Activated CD8-positive, alpha-beta memory T cell treated with anti-CD3 and anti-CD28 coated beads, Interleukin-2, amount 50 U/mL, for 24 hours (primary cell): ENCODE data around the gene RNF17.
"Not testable (repeated sequence)": the region's sequence is repeated elsewhere in the genome, so short reads cannot be mapped to it uniquely, and the experiment has no call there.

Experiments
- DNase-seq: peaks from one replicate; pipeline ENCODE4 v3.0.0-alpha.2; 2020; ENCODE audit errors: extremely low read depth

Gene RNF17

DNA sequence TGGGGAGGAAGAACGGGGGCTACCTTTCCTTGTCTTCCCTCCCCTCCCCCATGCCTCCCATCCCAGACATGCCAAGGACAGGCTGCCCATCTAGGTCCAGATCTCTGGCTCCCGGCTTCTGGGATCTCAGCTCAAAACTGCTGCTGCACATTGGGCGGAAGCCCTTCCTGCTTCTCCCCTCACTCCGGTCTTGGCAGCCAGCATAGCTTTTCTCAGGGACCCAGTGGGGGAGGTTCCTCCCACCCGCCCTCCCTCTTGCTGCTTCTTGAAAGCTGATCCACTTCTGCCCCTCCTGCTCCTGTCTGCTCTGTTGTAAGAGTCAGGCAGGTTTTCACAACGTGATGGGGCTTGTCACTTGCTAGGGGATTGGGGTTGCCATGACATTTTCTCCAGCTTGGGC lies 21.7 kb upstream of the RNF17 start:
- DNase-seq: no peak

DNA sequence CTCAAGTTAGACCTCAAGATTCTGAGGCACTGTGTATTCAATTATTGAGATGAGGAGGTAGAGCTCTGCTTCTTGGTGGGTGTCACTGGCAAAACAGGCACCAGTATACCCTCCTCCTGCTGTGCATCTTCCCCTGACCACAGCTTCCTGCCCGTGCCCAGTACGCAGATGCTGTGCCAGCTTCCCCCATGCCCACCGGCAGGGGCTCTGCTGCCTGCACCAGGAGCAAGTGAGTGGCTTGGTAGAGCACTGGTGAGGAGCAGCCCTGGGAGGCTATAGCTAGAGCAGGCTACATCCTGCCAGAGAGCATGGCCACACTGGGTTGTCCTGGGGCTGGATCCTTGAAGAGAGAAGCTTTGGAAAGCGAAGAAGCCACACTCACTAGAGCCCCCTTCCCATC lies 21.0 kb upstream of the RNF17 start:
- DNase-seq: no peak

DNA sequence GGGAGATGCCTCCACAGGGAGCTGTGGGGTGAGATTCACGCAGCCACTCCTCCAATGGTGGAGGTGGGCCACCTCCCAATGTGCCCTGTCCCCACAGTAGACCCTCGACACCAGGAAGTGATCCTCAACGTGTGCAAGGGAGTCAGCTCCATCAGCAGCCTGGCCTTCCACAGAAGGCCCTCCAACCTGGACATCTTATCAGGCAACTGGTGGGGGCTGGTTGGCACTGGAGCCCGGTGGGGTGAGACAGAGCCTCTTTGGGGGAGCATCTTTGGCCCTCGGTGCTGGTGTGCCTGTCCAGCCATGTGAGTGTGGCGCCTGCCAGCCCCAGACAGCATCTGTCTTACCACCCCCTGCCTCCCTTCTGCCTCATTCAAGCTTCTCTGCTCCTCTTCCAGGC lies 19.7 kb upstream of the RNF17 start:
- no peak for DNase-seq

DNA sequence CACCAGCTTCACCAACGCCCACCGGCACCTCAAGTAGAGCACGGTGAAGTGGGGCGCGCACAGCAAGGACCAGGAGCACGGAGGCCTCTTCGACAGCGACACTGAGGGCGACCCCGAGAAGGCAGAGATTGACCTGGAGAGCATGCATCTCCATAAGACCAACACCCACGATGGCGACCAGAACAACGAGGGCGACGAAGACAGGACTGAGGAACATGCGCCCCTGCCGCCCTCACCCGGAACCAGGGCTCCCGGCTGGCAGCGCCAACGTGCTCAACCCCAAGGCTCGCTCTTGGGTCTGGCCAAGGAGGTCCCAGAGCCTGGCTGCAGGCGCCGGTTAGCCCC lies 18.5 kb upstream of the RNF17 start:
- no peak for DNase-seq

DNA sequence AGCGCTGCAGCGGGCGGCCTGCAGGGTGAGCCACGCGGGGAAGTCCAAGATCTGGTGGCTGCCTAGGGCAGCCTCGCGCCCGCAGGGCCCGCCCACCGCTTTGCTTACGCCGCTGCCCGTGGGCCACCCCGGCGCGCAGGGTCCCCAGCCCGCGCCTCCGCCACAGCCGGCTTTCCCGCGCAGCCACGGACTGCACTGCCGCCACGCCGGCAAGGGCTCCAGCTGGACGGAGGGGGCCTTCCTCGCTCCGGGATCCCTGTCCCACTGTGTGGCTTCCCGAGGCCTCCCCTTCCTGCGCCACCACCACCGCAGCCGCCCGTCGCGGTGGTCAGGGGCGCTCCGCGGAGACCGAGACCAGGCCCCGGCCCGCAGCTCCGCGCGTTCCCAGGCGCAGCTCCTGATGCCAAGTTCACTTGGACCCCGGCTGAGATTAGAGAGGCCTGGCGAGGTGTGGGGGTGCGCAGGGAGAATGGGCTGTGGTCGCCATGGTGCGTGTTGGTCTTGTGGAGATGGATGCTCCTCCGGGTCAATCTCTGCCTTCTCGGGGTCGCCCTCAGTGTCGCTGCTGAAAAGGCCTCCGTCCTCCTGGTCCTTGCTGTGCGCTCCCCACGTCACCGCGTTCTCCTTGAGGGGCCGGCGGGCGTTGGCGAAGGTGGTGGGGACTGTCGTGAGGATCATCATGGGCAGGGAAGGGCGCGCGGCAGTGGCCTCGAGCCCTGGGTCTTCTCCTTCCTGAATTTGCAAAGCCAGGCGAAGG lies 17.9 kb upstream of the RNF17 start:
- DNase-seq: no peak

DNA sequence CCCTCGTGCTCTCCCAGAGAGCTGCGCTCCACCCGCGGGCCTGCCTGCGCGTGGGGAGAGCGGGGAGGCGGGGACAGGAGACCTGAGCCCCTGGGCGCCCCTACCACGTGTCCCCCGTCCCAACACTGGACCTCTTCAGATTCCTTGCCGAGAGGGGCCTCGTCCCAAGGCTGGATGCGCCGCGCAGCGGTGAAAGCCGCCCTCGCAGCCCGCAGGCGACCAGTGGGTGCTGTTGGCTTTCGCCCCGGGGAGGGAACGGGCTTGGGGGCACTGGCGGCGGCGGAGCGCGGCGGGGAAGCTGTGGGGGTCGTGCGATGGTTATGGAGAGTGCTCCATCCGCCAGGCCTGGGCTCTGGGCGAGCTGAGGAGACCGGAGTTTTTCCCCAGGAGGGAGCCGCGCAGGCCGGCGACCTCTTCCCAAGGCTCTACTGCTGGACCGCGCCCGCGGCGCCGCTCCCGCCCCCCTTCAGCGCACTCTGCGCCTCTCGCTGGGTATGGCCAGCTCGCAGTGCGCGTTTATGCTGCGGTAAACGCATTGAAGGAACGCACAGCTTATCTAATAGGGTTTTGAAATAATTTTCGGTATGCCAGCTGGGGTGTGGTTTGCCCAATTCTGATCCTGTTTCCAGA lies 17.2 kb upstream of the RNF17 start:
- DNase-seq: no peak

DNA sequence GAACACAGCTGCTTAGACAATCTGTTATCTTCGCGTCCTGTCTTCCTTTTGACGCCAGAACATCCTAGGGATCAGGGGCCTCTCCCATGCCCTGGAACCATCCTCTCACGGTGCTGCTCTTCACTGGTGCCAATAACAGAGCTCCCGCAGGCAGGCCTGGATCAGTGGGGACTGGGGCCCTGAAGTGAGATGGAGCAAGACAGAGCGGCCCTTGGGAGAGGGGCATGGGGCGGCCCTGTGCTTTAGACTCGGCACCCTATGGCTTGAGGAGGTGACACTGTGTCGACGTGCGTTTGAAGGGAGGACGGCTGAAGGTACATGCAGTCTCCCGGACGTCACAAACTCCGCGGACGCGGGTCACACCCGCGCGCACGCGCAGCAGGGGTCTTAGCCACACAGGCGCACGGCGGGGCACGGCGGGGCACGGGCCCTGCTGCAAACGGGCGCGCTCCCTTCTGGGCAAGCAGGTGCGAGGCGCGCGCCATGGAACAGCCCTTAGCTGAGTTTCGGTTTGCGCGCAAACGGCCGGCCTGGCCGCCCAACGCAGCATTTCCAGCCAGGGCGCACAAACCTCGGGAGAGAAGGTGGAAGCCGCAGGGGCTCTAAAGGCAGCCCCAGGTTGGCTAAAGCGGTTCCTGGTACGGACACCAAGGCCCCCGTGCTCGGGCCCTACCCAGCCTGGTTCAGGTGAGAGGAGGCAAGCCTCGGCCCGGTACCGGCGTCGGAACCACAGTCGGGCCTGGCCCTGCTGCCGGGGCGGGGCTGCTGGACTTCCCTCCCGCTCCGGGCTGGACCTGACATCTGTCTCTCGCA lies 16.5 kb upstream of the RNF17 start:
- no peak for DNase-seq

DNA sequence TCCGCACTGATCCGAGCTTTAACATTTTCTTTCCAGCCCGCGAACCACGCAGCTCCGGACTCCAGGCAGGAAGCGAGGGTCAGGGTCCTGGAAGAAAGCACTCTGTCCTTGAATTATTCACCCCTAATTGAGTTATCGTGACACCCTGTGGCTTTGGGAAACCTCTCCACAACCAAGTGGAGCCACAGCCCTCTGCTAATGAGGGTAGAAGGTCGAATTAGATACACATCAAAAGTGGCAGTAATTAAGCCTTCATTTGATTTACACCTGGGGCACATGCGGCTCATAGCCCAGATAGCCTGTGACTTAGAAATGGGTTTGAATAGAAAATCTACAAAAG lies 15.9 kb upstream of the RNF17 start:
- no peak for DNase-seq

DNA sequence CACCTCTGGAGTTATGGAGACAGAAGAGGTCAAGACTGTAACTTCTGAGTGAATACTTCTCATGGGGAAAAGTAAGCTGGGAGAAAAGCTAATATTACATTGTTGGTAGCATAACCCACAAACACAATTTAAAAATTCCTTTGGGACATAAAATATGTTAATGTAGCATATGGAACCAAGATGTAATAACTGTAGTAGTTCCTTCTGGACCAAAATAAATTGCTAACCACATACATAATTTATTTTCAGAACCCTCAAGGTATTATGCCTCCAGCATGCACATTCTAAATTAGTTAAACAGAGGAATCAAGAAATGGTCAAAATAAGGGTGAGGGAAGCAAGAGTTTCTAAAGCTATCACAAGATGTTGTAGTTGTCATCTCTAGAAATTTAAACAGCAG lies 4.8 kb upstream of the RNF17 start:
- DNase-seq: no peak

DNA sequence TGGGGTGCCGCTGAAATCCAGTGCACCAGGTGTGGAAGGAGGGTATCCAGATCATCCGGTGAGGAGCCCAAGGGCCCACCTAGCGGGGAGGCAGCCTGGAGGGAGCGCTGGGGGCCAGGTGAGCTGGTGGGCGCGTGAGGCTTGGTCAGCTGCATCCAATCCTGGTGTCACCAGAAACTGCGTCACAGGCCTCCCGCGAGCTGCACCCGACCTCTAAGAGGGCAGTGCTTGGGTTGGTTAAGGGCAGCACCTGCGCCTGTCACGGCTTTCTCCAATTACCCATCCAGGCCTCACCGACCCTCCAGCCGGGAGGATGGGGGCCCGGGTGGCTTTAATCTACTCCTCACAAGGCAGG lies 284 bp downstream of the RNF17 start:
- DNase-seq: no peak

DNA sequence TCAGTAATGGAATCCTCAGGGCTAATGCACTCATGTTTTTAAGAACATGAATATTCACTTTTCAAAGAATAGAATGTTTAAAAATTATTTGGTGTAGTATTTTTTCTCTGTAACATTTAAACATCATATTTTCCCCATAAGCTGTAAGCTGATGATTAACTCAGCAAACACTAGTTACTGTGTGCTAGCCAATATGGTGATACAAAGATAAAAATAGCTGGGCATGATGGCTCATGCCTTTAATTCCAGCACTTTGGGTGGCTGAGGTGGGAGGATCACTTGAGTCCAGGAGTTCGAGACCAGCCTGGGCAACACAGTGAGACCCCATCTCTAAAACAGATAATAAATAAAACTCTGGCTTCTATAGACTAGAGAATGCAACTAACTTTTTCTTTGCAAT lies 13.2 kb downstream of the RNF17 start:
- DNase-seq: no peak

DNA sequence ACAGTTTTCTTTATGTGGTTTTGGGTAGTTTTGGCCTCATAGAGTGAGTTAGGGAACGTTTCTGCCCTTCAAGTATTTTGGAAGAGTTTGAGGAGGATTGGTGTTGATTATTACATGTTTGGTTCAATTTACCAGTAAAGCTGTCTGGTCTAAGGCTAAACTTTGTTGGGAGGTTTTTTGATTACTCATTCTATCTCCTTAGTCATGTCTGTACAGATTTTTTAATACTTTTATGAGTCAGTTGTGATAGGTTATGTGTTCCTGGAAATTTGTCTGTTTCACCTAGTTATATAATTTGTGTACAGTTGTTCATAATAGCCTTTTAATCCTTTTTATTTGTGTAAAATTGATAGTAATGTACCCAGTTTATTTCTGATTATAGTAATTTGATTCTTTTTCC lies 20.4 kb downstream of the RNF17 start:
- no peak for DNase-seq

DNA sequence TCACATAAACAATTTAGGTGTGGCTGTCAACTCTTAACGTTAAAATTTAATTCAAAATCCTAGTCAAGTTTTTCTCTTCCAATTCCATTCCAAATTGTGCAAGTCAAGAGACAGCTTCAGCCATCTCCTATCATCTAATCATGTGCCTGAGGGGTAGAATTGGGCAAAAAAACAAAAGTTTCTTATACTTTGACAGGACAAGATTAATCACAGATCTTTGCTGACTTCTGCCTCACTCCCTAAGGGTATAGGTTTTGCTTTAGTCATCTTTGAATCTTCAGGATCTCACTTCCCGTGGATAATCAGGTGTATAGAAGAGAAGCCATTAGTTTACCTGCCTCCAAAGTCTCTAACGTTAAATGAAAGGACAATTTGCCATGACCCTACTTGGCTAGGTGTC lies 24.6 kb downstream of the RNF17 start:
- DNase-seq: no peak

DNA sequence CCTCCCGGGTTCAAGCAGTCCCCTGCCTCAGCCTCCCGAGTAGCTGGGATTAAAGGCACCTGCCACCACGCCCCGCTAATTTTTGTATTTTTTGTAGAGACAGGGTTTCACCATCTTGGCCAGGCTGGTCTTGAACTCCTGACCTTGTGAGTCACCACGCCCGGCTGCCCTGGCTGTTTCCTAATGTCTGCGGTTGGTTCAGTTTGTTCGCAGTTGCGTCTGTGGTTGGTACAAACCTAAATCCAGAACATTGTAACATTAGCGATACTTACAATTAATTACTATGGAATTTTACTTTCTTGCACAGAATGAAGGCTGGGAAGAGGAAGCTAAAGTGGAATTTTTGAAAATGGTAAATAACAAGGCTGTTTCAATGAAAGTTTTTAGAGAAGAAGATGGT lies 38.1 kb downstream of the RNF17 start:
- DNase-seq: no peak

DNA sequence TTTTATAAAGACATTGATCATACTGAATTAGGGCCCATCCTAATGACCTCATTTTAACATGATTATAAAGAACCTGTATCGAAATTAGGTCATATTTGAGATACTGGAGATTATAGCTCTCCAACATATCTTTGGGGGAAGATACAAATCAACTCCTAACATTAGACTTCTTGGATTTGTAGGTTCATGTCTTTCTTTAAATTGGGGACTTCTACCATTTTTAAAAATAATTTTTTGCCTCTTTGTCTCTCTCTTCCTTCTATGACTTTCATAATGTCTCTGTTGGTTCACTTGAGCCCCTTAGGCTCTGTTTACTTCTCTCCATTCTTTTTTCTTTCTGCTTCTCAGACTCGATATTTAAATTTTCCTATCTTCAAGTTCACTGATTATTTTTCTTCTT lies 57.2 kb downstream of the RNF17 start:
- no peak for DNase-seq

DNA sequence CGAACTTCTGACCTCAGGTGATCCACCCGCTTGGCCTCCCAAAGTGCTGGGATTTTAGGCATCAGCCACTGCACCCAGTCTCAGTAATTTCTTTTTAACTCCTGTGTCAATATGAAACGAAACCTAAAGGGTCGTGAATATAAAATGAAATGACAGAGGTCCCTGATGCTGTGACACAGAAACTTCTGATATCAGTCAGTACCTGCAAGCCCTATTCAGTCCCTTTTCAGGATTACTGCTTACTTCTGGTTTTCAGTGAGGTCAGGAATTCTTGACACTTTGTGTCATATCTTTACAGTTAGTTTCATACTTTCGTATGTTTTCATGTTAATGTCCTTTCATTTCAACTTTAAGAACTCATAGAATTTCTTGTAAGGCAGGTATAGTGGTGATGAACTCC lies 58.7 kb downstream of the RNF17 start:
- DNase-seq: no peak

DNA sequence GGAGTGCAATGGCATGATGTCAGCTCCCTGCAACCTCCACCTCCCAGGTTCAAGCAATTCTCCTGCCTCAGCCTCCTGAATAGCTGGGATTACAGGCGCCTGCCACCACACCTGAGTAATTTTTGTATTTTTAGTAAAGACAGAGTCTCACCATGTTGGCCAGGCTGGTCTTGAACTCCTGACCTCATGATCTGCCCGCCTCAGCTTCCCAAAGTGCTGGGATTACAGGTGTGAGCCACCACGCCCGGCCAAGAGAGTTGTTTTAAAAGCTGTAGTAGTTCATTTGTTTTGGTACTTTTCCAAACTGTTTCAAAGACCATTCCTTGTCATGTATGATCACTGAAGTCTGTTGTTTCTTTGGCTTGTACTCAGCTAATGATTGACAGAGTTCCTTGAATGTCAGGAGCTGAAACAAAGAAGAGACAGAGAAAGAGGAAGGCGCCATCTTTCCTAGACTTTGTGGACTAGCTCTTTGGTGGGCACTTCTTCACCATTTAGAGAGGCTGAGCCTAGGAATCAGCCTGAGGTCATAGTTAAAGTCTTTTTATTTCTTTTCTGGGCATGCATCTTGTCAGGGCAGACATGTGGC lies 59.2 kb downstream of the RNF17 start:
- not testable (repeated sequence) for DNase-seq

DNA sequence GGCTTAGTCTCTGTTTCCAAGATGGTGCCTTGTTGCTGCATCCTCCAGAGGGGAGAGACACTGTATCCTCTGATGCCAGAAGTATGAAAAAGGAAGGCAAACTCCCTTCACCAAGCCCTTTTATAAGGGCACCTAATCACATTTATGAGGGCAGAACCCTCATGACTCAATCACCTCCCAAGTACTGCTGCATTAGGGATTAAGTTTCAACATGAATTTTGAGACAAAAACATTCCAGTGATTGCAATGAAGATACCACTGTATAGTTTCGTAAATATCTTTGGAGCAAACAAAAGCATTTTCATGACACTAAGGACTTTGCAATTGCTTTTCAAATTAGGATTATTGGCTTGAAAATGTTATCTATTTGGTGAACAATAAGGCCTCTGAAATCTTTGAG lies 63.8 kb downstream of the RNF17 start:
- DNase-seq: no peak

DNA sequence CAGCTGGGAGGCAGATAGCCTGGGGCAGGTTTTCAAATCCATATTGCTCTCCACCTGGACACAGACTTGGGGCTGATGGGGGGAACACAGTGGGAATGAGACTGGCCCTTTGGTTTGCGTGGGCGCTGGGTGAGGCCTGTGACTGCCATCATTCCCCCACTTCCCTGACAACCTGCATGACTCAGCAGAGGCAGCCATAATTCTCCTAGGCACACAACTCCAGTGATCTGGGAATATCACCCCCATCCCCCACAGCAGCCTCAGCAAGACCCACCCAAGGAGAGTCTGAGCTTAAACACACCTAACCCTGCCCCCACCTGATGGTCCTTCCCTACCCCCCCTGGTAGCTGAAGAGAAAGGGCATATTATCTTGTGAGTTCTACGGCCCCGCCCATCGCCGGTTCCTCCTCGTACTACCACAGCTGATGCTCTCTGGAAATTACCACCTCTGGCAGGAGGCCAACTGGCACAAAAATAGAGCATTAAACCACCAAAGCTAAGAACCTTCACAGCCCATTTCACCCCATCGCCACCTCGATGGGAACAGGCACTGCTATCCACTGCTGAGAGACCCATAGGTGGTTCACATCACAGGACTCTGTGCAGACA lies 71.0 kb downstream of the RNF17 start:
- no peak for DNase-seq

DNA sequence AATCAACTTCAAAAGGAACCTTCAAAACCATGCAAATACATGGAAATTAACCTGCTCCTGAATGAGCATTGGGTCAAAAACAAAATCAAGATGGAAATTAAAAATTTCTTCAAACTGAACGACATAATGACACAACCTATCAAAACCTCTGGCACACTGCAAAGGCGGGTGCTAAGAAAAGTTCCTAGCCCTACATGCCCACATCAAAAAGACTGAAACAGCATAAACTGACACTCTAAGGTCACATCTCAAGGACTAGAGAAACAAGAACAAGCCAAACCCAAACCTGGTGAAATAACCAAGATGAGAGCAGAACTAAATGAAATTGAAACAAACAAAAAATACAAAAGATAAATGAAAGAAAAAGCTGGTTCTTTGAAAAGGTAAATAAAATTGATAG lies 73.6 kb downstream of the RNF17 start:
- not testable (repeated sequence) for DNase-seq

DNA sequence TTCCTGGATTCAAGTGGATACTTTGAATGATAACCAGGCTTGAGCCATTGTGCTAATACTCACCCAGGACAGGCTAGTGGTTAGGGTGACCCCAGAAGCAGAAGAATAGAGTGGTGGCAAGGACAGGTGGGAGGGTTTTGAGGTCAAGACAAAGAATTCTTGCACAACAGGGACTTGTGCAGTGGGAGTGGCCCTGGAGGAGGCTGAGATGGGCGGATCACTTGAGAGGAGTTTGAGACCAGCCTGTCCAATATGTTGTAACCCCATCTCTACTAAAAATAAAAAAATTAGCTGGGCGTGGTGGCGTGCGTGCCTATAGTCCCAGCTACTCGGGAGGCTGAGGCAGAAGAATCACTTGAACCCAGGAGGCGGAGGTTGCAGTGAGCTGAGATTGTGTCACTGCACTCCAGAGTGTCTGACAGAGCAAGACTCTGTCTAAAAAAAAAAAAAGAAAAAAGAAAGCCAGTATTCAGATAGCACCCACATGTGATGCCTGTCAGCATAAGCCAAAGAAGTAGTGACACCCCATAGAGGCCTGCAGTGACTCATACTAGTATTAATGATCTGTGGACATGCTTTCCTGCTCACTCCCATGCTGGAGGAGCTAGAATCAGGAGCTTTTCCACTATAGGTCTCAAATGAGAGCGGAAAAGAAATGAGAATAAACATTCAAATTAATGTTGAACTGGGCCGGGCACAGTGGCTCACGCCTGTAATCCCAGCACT lies 78.7 kb downstream of the RNF17 start:
- DNase-seq: no peak

DNA sequence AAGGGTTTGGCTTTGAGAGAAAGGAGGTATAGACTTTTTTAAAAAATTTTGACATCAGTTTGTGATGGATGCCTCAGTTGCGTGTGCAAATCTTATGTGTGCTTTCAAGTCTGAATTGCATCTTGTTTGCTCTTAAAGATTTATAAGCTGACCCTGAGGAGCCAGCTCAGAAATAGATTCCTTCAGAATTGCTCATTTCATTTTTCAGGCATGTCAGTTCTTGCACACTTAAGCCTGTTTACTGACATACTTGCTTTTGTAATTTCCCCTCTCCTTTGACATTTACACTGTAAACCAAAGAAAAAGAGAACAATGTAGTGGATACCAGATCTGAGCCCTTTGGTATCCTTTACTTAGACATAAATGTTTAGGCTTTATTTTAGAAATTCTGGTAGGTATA lies 87.6 kb downstream of the RNF17 start:
- DNase-seq: no peak
